ENCODE results near the gene TRRAP.

DNA sequence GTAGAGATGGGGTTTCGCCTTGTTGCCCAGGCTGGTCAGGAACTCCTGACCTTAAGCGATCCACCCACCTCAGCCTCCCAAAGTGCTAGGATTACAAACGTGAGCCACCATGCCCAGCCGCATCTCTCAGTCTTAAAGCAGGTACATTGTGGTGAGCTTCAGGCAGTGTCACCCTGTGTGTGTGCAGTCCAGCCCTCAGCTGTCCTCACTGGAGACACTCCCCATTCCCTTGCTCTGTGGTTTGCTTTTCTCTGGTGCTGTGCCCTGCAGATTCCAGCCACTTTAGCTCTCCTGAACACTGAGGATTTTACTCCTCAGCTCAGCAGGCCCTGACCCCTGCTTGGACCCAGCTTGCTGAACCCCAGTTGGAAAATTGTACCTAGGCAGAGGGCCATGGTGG, 6.1 kb downstream of the TRRAP start:
- TF ChIP-seq, protein P1, sequence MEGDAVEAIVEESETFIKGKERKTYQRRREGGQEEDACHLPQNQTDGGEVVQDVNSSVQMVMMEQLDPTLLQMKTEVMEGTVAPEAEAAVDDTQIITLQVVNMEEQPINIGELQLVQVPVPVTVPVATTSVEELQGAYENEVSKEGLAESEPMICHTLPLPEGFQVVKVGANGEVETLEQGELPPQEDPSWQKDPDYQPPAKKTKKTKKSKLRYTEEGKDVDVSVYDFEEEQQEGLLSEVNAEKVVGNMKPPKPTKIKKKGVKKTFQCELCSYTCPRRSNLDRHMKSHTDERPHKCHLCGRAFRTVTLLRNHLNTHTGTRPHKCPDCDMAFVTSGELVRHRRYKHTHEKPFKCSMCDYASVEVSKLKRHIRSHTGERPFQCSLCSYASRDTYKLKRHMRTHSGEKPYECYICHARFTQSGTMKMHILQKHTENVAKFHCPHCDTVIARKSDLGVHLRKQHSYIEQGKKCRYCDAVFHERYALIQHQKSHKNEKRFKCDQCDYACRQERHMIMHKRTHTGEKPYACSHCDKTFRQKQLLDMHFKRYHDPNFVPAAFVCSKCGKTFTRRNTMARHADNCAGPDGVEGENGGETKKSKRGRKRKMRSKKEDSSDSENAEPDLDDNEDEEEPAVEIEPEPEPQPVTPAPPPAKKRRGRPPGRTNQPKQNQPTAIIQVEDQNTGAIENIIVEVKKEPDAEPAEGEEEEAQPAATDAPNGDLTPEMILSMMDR (IDR thresholded peaks at IDR 0.05): no peak
- no peak for TF ChIP-seq POLR2A (IDR thresholded peaks at IDR 0.05)

All from esophagus squamous epithelium (tissue), 4 donors.